NCI-H510A treated with DMSO at 0.1 percent for 48 hours (cell line): ENCODE results near the gene MCC.
"Not testable (repeated sequence)": the region's sequence is repeated elsewhere in the genome, so short reads cannot be mapped to it uniquely, and the experiment has no call there.

ENCODE experiments used
- DNase-seq: peaks from one replicate; lab custom pipeline; 2025; lab: John Stamatoyannopoulos, UW

MCC gene

DNA sequence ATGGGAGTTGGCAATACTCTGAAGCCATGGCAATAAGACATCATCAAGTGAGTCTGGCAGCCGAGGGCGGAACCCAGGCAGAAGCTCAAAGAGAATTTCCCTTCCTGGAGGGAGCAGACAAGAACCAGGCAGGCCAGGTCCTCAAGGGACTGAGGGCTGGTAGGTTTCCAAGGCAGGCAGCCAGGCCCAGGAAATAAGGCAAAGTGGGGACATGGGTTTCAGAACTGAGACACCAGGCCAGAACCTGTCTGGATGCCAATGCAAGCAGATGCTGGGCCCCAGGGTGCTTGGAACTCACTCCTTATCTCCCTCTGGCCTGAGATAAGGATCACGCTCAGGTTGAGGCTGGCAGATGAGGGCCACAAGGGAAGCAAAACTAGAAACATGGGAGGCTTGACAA is 62.3 kb downstream of the MCC start:
- no peak for DNase-seq

GRCh38 chr5:113421693-113422092 is 66.6 kb downstream of the MCC start:
- DNase-seq = no peak

DNA sequence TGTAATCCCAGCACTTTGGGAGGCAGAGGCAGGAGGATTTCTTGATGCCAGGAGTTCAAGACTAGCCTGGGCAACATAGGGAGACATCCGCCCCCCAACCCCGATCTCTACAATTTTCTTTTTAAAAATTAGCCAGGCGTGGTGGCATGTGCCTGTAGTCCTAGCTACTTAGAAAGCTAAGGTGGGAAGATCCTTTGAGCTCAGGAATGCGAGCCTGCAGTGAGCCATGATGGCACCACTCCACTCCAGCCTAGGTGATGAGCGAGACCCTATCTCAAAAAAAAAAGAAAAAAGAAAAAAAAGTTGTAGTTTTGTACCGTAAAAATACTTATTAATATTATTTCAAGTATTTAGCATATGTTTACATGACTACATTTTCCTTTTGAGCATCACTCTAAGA is 82.7 kb downstream of the MCC start:
- DNase-seq = no peak

GRCh38 chr5:113404269-113404668 is 84.0 kb downstream of the MCC start:
- no peak for DNase-seq

- not testable (repeated sequence) for DNase-seq
These were observed 90.3 kb downstream of the MCC start for GRCh38 chr5:113397986-113398385.

DNA sequence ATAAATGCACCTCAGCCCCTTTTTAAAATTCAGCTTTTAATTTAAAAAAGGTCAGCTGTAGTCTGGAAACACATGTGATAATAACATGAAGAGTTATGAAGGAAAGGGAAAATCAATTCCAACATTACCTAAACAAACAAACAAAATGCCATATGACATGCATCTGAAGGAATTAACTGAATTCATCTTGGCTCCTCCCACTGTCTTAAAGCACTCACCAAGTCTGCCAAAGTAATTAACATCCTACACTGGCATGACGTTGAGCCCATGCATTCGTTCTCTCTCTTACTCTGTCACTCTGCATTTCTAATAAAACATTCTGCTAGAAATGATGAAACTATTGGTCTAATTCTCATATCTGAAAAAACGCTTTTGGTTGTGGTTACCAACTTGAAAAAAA is 91.2 kb downstream of the MCC start:
- DNase-seq = no peak

GRCh38 chr5:113394658-113395057 is 93.6 kb downstream of the MCC start:
- DNase-seq = no peak

DNA sequence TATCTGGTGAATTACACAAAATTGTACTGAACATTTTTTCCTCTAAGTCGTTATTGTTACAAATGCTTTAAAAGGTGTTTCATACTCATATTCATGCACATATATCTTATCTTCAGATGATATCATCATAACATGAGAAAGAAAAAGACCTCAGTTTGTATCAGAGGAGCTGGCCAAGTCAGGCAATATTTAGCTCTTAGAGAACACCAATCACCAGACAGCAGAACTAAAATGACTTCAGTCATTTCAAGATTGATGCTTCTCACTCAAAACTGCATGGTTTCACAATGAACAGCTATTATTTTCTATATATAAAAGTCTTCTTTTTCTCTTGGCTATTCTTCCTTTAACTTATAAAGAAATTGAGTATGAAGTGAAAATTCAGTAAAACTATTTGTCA is 98.0 kb downstream of the MCC start:
- DNase-seq = no peak

DNA sequence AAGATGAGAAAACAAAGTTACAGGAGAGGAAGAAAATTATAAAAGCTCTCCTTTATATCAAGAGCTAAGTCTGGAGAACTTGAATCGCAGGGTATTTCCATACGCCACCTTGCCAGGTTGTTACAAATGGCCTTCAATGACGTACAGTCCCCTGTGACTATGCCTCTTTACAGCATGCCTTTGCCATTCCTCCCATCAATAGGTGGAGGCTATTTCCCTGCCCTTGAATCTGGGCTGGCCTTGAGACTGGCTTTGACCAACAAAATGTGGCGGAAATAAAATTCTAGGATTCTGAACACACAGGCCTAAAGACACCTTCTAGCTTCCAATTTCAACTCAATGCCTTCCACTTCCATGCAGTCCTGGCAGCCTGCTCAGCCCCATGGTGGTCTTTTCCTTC is 99.1 kb downstream of the MCC start:
- DNase-seq = no peak

GRCh38 chr5:113387844-113388243 is 100.4 kb downstream of the MCC start:
- no peak for DNase-seq

- no peak for DNase-seq
These were observed 103.4 kb downstream of the MCC start for GRCh38 chr5:113384782-113385285.

- no peak for DNase-seq
These were observed 105.5 kb downstream of the MCC start for GRCh38 chr5:113382731-113383130.

DNA sequence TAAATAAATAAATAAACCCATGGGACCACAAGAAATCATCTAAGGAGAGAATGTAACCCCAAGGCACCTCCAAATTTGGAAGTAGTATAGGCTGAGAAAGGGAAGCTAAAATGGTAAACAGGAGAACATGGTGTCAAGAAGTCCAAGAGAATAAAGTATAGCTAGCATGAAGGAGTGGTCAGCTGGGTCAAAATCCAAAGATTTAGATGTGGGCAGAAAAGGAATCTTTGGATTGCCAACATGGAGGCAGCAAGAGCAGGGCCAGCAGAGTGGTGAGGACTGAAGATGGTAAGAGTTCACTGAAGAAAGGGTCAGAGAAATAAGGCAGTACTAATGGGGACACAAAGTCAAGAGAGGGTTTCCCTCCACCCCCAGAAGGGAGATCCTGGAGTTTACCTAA is 106.5 kb downstream of the MCC start:
- no peak for DNase-seq

DNA sequence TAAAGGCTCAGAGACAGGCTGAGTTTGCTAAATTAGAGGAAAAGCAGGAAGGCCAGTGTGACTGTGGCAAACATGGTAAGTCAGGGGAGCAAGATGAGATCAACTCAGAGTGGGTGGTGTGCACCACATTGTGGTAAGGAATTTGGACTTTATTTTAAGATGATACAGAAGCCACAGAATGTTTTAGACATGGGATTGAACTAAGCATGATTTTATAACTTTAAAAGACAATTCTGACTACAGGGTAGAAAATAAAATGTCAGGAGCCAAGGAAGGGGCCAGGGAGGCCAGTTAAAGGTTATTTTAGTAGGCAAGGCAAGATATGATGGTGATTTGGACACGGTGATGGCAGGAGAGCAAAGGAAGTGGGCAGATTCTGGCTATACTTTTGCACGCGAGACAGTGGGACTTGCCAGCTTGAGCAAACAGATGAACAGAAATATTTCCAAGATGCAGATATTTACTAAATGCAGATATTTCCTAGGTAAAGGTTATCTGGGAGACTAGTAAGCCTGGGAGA is 107.4 kb downstream of the MCC start:
- no peak for DNase-seq

GRCh38 chr5:113379936-113380806 is 108.1 kb downstream of the MCC start:
- DNase-seq = no peak

DNA sequence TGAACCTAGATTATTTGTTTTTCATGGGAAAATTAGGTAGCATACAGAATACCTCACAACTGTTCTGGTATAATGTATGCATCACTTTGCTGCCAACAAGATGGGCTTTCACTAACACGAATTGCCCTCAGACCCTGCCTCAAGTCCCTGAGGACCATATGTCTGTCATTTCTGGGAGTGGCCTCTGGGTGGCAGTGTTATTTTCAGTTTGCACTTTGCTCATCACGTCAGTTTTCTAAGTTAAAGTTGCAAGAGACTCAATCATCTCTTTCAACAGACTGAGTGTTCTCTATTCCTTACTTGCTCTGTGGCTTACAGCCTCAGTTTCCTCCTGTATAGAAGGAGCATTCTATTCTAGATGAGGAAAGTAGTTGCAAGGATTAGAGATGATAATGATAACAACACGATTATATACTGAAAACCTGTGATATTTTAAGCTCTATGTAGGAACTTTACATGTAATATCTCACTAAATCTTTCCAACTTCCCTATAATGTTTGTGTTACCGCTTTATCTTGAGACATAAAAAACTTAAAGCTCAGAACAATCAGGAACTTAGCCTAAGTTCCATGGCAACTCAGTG is 109.2 kb downstream of the MCC start:
- no peak for DNase-seq

- DNase-seq = no peak
These were observed 109.7 kb downstream of the MCC start for GRCh38 chr5:113378514-113378913.

DNA sequence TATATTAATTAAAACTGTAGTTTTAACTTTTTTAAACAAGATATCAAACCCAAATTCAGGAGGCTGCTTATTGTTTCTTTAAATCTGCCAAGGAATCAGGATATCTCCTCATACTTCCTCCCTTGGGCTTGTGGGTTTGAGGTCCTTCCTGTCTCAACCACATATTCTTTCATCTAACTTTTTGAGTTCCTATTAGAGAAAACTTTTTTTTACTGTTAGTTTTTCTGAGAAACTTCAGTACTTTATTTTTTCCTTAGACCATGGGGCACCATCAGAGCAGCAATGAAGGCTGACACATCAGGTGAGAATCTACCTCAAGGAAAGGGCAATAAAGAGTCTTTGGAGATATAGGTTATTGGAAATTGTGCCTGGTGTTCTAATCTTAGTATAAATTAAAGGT is 110.2 kb downstream of the MCC start:
- no peak for DNase-seq

DNA sequence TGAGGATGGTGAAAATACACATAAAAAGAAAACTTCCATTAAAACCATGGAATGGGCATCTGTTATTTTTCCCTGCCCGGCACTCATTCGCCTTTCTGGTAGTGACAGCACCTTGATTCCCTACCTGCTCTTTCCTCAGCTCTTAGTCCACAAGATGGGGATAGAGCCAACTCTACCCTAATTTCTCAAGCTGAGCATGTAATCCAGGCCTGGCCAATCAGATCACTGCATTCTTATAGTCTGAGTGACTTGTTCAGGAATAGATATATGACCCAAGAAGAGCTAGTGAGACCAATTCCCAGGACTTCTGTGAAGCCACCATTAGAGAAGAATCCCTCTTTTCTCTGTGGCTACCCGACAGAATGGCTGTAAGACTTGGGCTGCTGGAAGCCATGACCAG is 111.6 kb downstream of the MCC start:
- DNase-seq = no peak

DNA sequence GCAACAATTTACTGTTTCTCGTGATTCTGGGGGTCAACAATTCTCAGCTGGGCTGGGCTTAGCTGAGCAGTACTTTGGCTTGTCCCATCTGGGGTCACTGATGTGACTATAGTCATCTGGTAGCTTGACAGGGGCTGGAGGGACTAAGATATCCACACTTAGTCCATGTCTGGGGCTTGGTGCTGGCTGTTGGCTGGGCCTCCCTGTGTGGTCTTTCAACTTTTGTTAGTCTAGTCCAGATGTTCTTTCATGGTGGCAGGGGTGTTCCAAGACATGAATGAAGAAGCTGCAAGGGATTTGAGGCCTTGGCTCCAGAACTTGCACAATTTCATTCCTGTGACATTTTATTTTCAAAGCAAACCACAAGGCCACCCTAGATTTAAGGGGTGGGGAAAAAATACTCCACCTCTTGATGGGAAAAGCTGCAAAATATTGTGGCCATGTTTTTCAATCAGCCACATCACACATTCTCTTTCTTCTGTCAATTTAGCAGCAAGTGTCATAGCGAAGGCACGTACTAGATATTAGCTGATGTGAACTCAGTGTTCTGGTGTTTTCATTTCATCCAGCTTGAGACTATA is 112.7 kb downstream of the MCC start:
- no peak for DNase-seq

GRCh38 chr5:113373426-113373825 is 114.8 kb downstream of the MCC start:
- no peak for DNase-seq

DNA sequence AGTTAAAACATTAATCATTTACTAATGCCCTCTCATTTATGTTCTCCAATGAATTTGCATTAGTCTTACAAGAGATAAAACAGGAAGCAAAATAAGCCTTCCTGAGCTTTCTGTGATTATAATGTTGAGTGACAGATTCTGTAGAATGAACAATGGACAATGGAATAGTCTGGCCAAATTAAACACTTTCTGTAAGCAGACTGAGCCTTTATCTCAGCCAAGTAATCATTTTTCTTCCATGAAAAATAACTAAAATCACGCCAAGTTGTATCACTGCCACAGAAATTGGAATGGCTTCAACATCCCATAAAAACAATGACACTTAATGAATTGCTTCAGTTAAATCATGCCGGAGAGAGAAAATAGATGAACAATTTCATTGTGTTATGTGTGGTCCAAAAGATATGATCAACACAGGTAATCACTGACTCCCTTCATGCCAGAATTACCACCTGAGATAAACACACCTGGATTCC is 116.5 kb downstream of the MCC start:
- DNase-seq = no peak

- no peak for DNase-seq
These were observed 120.7 kb downstream of the MCC start for GRCh38 chr5:113367586-113367985.
